NCI-H1417 (cell line): Measurements from ENCODE around the gene CNST.
"Not testable (repeated sequence)": the region's sequence is repeated elsewhere in the genome, so short reads cannot be mapped to it uniquely, and the experiment has no call there.

Experiments used
- DNase-seq, 3 experiments: peaks; one replicate each; lab custom pipeline; 2025; lab: John Stamatoyannopoulos, UW

The CNST gene

DNA sequence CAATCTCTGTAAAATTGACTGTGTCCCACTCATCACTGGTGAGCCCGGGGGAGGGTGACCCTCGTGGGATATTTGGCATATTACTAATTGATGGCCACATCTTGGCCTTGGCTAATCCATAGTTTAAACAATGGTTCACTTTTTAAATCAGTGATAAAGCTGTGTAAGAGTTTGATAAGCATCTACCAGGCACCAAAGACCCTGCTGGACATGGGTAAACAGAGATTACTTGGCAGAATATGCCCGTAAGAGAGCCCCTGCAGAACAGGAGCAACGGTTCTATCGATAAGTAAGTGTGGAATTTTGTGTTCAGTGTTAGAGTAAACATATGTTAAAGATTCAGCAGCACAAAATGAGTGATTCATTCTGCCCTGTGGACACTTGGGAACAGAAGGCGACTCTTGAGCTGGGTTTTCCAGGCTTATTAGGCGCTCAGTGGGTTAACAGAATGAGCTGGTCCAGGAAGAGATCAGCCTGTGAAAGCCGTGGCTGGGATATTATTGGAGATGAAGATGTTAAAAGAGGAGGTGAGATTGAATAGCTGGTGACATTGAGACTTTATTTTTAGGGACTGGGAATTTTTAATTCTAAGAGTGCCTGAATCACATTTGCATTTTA is 55.9 kb downstream of the CNST start:
- DNase-seq, result no peak

DNA sequence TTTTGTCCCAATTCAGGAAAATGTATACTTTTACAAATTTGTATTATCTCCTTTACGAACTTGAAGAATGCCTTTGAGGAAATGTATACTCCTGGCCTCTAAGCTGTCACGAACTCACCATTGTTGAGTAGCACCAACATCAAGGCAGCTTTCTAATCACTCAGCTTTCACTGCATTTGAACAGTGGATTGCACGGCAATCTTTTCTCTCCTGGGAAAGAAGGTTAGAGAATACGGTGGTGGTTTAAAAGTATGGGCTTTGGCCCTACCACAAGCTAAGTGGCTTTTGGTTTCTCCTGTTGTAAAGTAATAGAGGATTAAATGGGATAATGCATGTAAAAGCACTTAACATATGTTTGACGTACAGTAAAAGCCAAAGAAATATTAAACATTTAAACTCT is 57.8 kb downstream of the CNST start:
- no peak for DNase-seq

DNA sequence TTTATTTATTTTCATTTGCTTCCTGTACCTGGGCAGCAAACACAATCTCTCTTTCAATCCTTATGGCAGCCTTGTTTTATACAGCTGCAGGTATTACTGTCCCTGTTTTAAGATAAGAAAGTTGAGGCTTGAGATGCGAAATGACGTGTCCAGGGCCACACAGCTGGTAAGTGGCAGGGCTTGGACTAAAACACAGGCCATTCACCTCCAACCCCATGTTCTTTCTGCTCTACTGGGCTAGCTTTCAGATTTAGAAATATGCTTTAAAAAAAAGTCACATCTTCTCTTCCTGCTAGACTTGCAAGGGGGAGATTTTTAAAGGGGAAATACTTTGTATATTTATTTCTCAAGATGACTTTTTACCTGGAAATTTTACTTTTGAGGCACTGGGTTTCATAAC is 62.8 kb downstream of the CNST start:
- no peak for DNase-seq

DNA sequence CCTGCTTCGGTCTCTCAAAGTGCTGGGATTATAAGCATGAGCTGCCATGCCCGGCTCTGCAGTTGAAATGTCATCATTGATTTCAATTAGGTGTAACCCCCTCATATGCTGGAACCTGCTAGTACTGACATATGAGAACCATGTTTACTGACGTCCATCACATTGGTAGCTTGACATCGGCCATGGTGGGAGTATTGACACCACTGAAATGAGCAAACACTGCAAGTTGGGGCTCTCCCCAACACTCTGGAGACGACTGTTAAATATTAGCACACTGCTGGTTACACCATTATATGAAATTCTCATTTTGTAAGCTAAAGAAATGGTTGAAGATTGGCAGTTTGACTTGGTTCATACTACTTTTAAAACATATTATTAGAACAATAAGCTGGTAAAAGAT is 63.7 kb downstream of the CNST start:
- no peak for DNase-seq

DNA sequence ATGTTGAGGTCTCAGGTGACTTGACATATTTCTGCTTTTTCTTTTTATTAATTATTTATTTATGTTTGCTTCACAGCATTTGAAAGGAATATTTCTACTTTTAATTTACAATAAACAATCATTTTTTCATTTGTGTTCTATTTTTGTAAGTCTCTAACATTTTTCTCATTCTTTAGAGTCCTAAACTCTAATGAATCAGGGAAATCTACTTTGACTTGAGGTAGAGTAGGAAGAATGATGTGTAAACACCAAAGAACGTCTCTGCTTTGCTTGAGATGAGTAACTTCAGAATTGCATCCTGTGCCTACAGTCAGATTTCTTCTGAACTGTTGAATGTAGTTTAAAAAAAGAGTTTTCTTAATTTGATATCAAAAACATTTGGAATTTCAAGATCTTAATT is 65.2 kb downstream of the CNST start:
- DNase-seq, result no peak

DNA sequence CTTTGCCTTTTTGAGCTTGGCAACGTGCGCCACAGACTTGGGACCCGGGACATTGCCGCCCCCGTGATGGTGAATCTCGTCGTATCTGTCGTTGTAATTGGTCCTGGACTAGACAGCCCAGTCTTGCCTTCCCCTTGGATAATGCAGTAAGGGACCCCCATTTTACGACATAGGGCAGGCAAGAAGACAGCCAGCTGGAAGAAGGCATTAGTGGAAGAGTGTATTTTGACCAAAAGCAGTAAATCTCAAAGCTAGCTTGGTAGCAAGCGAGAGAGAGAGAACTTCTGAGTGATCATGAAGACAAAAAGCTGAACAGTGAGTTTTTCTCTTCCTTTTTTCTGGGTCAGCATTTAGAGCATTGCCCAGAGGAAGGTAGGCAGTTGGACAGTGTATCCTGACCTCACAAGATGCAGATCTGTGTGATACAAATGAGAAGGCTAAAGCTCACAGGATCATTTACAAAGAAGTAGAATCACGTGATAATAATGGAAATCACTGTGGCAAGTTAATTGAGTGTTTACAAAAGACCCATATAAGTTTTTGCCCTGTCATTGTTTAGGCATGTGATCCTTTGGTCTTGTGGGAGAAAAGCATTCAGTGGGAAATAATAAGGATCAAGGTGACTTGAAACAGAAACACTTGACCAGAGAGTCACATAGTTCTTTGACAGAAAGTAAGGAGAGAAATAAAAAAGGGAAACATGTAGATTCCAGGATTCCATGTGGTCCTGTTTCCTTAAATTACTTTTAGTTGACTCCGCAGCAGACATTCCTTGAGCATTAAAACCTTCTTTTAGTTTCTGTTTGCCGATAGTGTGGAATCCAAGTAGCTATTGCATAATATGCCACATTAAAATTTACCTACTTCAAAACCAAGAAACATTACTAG is 66.3 kb downstream of the CNST start:
- DNase-seq, result no peak

DNA sequence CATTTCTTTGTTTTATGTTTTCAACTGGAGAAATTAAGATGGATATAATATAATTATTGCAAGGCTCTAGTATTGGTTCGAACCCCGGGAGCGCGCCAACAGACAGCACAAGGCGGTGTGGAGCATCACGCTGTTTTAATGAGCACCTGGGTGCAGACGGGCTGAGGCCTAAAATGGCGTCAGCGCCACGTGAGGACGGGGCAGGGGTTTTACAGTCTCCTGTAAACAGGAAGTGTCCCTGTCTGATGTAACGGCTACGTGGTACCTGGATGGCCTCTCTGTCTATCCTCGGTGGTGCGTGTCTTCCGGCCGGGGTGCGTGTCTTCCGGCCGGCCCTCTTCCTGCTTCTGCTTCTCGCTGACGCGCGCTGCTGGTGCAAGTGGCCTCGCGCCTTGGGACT is 68.4 kb downstream of the CNST start:
- DNase-seq, result not testable (repeated sequence)

DNA sequence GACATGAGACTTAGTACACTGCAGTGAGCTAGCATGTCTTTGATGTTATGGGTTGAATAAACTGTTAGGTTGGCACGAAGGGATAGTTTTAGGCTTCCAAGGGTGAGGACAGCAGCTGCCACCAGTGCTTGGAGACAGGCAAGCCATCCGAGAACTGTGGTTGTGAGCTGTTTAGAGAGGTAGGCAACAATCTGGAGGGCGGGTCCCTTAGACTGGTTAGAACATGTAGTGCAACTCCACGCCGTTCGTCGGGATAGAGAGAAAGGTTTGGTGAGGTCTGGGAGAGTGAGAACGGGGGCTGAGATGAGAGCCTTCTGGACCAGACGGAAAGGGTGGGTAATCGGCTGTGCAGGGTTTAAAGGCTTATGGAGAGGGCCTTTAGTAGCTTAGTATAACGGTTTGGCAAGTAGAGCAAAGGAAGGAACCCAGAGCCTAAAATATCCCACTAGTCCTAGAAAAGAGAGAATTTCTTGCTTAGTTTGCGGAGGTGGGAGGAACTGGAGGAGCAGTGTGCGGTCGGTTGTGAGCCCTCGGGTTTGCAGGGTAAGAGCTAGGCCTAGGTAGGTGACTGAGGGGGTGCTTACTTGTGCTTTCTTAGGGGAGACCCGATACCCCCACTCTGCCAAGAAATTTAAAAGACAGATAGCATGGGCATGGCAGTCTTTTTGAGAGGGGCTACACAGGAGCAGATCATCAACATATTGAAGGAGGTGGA is 72.8 kb downstream of the CNST start:
- DNase-seq, result no peak

DNA sequence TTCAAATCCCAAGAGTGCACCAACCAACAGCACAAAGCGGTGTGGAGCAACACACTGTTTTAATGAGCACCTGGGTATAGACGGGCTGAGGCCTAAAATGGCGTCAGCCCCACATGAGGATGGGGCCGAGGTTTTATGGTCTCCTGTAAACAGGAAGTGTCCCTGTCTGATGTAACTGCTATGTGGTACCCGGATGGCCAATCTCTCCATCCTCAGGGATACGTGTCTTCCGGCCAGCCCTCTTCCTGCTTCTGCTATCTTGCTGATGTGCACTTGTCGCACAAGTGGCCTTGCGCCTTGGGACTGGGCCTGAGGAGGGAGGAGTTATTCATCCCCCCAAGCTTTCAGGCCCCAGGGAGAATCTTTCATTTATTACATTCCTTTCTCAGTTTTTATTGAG is 73.5 kb downstream of the CNST start:
- DNase-seq, result no peak

DNA sequence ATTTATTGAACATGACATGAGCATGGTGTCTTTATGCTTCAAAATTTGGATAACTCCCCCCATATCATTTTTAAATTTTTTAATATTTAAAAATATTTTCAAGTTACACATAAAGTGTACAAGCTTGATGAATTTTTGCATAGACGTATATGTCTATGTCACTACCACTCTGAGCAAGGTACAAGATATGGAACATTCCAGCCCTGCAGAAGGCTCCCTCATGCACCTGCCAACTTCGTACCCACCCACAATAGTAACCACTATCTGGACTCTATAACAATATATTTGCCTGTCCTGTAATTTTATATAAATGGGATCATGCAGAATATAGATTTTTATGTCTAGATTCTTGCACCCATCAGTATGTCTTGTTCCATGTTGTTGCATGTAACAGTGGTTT is 74.5 kb downstream of the CNST start:
- DNase-seq, result no peak

DNA sequence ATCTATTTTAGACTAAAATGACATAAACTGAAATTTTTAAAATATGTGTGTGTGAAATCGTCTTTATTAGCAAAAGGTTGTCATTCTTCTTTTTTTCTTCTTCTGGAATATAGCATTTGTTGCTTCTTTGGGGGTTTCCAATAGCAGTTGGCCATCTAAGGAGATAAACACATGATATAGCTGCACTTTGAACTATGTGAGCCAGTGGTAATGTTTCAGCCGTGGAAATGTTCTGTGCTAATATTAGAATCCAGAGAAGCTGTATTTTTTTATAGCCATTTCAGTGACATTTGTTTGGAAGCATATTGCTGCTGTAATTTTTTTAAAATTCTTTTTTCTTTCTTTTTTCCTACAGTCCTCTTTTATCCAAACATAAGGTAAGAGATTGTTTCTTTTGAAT is 75.1 kb downstream of the CNST start:
- DNase-seq, result no peak

DNA sequence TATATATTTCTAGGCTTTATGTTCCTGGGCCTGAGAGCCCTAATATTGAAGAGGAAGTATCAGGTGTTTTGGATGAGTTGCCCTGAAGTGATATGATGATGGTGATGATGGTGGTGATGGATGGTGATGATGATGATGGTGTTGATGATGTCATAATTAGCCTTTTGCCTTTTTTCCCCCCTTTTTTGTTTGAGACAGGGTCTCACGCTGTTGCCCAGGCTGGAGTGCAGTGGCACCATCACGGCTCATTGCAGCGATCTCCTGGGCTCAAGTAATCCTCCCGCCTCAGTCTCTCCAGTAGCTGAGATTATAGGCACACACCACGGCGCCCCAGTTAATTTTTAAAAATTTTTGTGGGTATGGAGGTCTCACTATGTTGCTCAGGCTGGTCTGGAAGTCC is 76.5 kb downstream of the CNST start:
- no peak for DNase-seq

DNA sequence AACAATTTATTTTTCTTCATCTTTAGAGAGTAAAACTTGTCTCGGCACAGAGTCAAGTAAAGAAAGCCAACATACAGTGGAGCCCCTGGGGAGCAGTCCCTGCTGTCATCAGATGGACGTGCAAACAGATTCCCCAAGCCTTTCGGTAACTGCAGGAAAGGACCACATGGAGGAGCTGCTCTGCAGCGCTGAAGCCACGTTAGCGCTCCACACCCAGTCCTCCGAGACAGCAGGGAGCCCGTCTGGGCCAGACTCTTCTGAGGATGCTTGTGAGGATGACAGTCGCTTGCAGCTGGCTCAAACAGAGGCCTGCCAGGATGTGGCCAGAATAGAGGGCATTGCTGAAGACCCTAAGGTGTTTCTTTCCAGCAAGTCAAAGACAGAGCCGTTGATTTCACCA is 80.9 kb downstream of the CNST start:
- DNase-seq, result peak in 1 of 3 experiments; percentile 20

DNA sequence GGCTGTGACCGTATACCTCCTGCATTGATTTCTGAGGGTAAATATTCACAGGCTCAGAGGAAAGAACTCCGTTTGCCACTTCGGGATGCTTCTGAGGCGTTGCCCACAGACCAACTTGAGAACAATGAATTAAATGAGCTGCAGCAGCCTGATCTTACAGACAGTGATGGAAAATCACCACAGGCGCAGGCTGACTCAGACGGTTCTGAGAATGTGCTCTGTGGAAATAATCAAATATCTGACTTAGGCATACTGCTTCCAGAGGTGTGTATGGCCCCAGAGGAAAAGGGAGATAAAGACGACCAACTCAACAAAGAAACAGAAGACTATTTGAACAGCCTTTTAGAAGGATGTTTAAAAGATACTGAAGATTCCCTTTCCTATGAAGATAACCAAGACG is 81.3 kb downstream of the CNST start:
- no peak for DNase-seq

DNA sequence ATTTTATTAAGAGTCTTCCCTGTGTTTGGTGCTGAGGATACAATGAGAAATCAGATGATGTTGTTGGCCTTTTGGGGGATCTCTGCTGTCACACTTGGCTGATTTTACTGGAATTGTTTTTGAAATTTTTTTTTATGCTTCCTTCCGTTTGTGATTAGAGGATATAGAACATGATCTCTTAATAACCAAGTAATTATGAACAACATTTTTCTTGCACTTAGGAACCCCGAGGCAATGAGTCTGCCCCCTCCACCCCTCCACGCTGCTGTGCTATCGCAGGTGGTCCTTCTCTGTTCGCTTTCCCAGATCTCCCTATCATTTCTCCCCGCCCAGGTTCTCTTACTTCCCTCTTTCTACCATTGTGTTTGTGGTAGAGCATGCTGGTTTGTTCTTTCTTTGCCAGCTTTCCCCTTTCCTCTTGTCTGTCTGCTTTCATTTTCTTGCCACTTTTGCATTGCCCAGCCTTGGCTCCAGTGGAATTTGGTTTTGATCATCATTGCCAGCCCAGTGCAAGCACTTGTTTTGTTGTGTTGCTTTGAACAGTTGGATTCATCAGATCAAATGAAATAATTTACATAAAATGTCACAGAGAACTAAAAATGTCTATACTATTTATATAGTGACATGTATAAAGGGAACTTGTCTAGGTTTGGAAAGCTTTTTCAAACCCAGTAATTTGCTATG is 84.9 kb downstream of the CNST start:
- no peak for DNase-seq

DNA sequence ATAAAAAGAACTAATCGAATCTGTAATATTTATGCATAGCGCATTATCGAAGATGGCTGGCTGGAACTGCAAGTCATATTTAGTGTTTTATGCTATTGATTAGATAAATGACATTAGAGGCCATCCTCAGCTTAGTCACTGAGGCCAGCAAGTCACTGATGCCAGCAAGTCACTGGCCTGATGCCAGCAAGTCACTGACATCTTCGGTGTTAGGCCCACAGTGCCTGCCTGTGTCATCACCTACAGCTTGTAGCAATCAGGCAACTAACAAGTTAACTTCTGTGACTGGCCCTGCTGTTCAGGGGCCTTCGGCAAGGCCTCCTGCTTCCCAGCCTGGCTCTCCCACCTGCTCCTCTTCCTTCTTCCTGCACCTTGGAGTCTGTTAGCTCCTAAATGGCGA is 92.3 kb downstream of the CNST start:
- DNase-seq, result no peak

DNA sequence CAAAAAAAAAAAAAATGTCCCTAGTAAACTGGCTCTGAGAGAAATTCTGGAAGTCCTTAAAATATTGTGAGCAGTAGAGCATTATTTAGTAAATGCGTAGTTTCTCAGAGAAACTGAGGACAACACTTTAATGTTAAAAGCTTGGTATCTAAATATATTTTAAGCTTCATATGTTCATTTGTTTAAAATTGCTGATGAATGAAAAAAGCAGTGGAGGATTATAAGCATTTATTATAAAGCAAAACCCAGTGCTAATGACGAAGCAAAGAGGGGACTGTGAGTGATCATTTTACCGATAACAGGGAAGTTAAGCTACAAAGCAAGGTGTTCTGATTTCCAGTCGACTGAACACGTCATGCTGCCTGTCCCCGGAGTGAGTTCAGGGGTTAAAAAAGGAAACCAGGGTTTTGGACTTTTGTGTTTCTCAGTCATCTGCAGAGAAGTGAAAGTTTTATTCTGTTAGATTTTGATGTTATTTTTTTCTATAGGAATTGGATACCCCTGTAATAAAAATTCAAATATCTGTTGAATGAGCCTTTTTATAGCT is 93.4 kb downstream of the CNST start:
- no peak for DNase-seq

DNA sequence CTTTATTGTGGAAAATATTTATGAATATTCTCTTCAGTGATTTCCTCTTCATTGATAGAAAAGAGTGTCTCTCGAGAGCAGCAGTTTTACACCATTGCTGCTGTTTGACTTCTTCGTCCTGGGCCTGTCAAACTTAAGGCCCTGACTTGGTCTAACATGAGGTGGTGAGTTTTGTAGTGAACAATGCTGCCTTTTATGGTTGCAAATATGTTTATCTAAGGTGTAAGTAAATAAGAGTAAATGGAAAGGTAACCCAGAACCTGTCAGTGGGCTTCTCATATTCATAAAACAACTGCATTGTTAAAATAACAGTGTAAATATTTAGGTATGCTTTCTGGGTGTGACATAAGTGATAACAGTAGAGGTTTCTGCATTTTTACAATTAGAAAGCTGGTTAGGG is 95.2 kb downstream of the CNST start:
- DNase-seq, result peak in 1 of 3 experiments; percentile 11

DNA sequence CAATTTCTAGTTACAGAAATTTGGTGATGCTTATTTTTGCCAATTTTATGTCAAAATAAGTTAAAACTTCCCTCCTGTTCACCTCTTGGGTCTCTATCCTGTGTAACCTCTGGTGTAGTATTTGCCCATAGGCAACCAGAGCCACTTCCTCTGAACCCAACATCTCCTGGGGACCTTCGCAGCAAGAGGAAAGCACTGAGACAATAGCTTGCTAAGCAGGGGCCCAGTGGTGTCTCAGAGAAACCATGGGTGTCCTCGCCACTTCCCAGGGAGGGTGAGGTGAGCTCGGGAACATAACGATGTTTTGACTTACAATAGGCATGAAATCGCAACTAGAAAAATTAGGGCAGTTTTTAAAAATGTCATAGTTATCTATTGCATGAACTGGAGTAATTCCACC is 101.5 kb downstream of the CNST start:
- DNase-seq, result no peak

DNA sequence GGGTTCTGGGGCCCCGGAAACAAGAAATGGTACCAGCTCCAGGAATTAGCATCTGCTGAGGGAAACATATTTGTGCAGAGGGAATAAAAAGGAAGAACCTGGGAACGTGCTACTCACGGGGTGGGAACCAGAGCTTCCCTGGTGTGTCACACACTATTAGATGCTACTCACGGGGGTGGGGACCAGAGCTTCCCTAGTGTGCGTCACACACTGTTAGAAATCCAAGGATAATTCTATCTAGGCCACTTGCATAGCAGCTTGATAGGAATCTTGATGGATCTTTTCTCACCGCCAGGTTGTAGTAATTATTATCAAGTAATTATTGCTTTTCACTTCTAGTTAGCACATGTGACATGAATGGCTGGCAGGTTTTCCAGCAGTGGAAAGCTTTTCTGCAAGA is 103.4 kb downstream of the CNST start:
- no peak for DNase-seq

DNA sequence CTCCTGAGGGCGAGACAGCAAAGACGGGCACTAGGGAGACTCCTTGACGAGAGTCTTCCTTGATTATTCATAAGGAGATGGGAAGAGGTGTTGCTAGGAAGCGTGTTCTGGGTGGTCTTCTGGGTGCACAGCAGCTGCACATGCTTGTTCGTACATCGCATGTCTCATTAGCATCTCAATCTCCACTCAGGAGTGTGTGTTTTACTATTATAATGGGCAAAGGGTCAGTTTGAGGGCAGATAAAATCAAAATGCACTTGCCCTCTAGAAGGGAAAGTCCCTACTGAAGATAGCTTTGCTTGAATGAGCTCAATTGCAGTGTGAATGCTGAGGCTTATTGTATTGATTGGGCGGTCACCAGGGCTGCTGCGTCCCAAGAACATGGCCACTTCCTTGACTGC is 107.8 kb downstream of the CNST start:
- DNase-seq, result no peak

DNA sequence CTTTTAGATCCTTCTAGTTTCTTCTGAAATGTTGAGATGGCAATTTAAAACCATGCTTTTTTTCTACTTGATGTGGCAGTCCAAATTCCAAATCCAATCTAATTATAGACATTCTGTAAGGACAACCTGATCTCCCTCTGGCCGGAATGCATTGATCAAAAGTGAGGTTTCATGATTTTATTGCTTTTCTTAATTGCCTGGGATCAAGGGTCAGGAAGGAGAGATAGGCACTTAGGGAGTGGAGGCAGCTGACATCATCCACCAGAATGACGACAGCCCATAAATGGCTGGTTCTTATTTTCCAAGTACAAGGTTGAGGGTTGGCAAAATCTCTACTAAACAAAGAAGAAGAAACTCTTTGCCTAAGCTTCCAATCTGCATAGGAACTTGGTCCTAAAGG is 111.6 kb downstream of the CNST start:
- DNase-seq, result no peak
